Measurements from ENCODE around the gene SBF2.
"Not testable (repeated sequence)": the region's sequence is repeated elsewhere in the genome, so short reads cannot be mapped to it uniquely, and the experiment has no call there.

The SBF2 gene

GRCh38 chr11:9955391-9955790, 338.6 kb downstream of the SBF2 start:
- TF ChIP-seq POLR2A (IDR thresholded peaks at IDR 0.05; ENCODE audit: low read depth, low read length) = no peak
- DNase-seq (ENCODE audit: insufficient read length, low spot score) = no peak
- FAIRE-seq = no peak

- FAIRE-seq (peak; percentile 33), DNase-seq (ENCODE audit: insufficient read length, low spot score) (no peak)
- TF ChIP-seq POLR2A (IDR thresholded peaks at IDR 0.05; ENCODE audit: low read depth, low read length) = no peak
These were observed 339.9 kb downstream of the SBF2 start for GRCh38 chr11:9953994-9954626.

- TF ChIP-seq POLR2A (IDR thresholded peaks at IDR 0.05; ENCODE audit: low read depth, low read length) = no peak
- FAIRE-seq (no peak), DNase-seq (ENCODE audit: insufficient read length, low spot score) (no peak)
These were observed 341.4 kb downstream of the SBF2 start for GRCh38 chr11:9952511-9953196.

GRCh38 chr11:9951807-9952206, 342.2 kb downstream of the SBF2 start:
- no peak for TF ChIP-seq POLR2A (IDR thresholded peaks at IDR 0.05; ENCODE audit: low read depth, low read length)
- FAIRE-seq (peak; percentile 33), DNase-seq (ENCODE audit: insufficient read length, low spot score) (no peak)

GRCh38 chr11:9950462-9950861, 343.6 kb downstream of the SBF2 start:
- FAIRE-seq (peak; percentile 58), DNase-seq (ENCODE audit: insufficient read length, low spot score) (no peak)
- no peak for TF ChIP-seq POLR2A (IDR thresholded peaks at IDR 0.05; ENCODE audit: low read depth, low read length)

- FAIRE-seq (peak; percentile 74), DNase-seq (ENCODE audit: insufficient read length, low spot score) (no peak)
- TF ChIP-seq POLR2A (IDR thresholded peaks at IDR 0.05; ENCODE audit: low read depth, low read length) = no peak
These were observed 346.7 kb downstream of the SBF2 start for GRCh38 chr11:9947231-9947864.

- DNase-seq (ENCODE audit: insufficient read length, low spot score); FAIRE-seq: not testable (repeated sequence)
These were observed 348.3 kb downstream of the SBF2 start for GRCh38 chr11:9945680-9946079.

- DNase-seq (ENCODE audit: insufficient read length, low spot score) (no peak), FAIRE-seq (peak; percentile 81)
- no peak for TF ChIP-seq POLR2A (IDR thresholded peaks at IDR 0.05; ENCODE audit: low read depth, low read length)
These were observed 350.5 kb downstream of the SBF2 start for GRCh38 chr11:9943386-9944110.

GRCh38 chr11:9941991-9942390, 352.0 kb downstream of the SBF2 start:
- FAIRE-seq = no peak
- DNase-seq (ENCODE audit: insufficient read length, low spot score) = no peak
- TF ChIP-seq POLR2A (IDR thresholded peaks at IDR 0.05; ENCODE audit: low read depth, low read length) = no peak

- not testable (repeated sequence) for DNase-seq (ENCODE audit: insufficient read length, low spot score)
- peak; percentile 50 for FAIRE-seq
These were observed 354.9 kb downstream of the SBF2 start for GRCh38 chr11:9939150-9939549.

GRCh38 chr11:9936754-9937153, 357.3 kb downstream of the SBF2 start:
- DNase-seq (ENCODE audit: insufficient read length, low spot score) (no peak), FAIRE-seq (no peak)
- TF ChIP-seq POLR2A (IDR thresholded peaks at IDR 0.05; ENCODE audit: low read depth, low read length) = no peak

GRCh38 chr11:9932843-9933242, 361.2 kb downstream of the SBF2 start:
- FAIRE-seq; DNase-seq (ENCODE audit: insufficient read length, low spot score): not testable (repeated sequence)

- not testable (repeated sequence) for DNase-seq (ENCODE audit: insufficient read length, low spot score); FAIRE-seq
These were observed 363.3 kb downstream of the SBF2 start for GRCh38 chr11:9930562-9931331.

- FAIRE-seq = no peak
- DNase-seq (ENCODE audit: insufficient read length, low spot score) = no peak
- TF ChIP-seq POLR2A (IDR thresholded peaks at IDR 0.05; ENCODE audit: low read depth, low read length) = no peak
These were observed 366.3 kb downstream of the SBF2 start for GRCh38 chr11:9927670-9928069.

All from H54 (cell line).